ENCODE results near the gene RPUSD2. TPM values are rescaled to one million over a fixed set of nuclear protein-coding genes. Genes with fewer than 3 reads are reported as not detected.

The RPUSD2 gene
- total RNA-seq, result 20.3 and 22.7 TPM in 2 replicates
- polyA plus RNA-seq, result 19.7 and 20.3 TPM in 2 replicates

GRCh38 chr15:40569129-40569953, at the start of gene RPUSD2:
Gene RPUSD2, plus strand, starts transcription at chr15:40569299. Its CDS starts 39 bp downstream, at chr15:40569338.
- Histone ChIP-seq H3K9me3 (ENCODE audit: low read depth) (no peaks in the 10 kb centered on the region), H3K4me1 (ENCODE audit: low read depth) (peaks cover 9% of the 10 kb centered on the region), H3K27ac (peak within 1 kb of the TSS; percentile 76), H3K36me3 (peaks cover 5% of the 10 kb centered on the region), H3K27me3 (no peaks in the 10 kb centered on the region), H3K4me3 (peak within 1 kb of the TSS; percentile 93)
- peak; percentile 94 to 95 for DNase-seq (ENCODE audit: low read depth in 1 of 2, low spot score in 1 of 2)
- TF ChIP-seq, protein P1, sequence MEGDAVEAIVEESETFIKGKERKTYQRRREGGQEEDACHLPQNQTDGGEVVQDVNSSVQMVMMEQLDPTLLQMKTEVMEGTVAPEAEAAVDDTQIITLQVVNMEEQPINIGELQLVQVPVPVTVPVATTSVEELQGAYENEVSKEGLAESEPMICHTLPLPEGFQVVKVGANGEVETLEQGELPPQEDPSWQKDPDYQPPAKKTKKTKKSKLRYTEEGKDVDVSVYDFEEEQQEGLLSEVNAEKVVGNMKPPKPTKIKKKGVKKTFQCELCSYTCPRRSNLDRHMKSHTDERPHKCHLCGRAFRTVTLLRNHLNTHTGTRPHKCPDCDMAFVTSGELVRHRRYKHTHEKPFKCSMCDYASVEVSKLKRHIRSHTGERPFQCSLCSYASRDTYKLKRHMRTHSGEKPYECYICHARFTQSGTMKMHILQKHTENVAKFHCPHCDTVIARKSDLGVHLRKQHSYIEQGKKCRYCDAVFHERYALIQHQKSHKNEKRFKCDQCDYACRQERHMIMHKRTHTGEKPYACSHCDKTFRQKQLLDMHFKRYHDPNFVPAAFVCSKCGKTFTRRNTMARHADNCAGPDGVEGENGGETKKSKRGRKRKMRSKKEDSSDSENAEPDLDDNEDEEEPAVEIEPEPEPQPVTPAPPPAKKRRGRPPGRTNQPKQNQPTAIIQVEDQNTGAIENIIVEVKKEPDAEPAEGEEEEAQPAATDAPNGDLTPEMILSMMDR (IDR thresholded peaks at IDR 0.05; ENCODE audit: low read depth, low read length), result no peak

DNA sequence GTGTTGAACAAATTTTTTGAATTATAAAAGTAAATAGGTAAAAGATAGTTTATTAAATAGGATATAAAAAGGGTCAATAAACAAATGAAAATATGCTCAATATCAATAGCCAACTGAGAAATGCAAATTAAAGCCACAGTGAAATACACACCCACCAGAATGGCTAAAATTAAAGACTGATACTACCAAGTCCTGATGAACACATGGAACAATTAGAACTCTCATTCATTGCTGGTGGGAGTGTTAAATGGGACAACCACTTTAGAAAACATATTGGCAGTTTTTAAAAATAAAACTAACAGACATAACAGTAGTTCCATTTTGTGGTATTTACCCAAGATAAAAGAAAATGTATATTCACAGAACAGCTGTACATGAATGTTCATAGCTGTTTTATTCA, 45.5 kb upstream of the RPUSD2 start:
- Histone ChIP-seq H3K27ac (no peak overlapping the region), H3K4me1 (ENCODE audit: low read depth) (peaks cover 4% of the 10 kb centered on the region), H3K27me3 (no peaks in the 10 kb centered on the region), H3K36me3 (no peaks in the 10 kb centered on the region), H3K9me3 (ENCODE audit: low read depth) (no peaks in the 10 kb centered on the region), H3K4me3 (no peak overlapping the region)
- DNase-seq (ENCODE audit: low read depth in 1 of 2, low spot score in 1 of 2), result no peak
- TF ChIP-seq, protein P1 (IDR thresholded peaks at IDR 0.05; ENCODE audit: low read depth, low read length), result no peak

- Histone ChIP-seq H3K27ac (no peak overlapping the region), H3K36me3 (no peaks in the 10 kb centered on the region), H3K4me3 (no peak overlapping the region), H3K9me3 (ENCODE audit: low read depth) (no peaks in the 10 kb centered on the region), H3K27me3 (no peaks in the 10 kb centered on the region), H3K4me1 (ENCODE audit: low read depth) (peaks cover 13% of the 10 kb centered on the region)
- no peak for DNase-seq (ENCODE audit: low read depth in 1 of 2, low spot score in 1 of 2)
- TF ChIP-seq, protein P1 (IDR thresholded peaks at IDR 0.05; ENCODE audit: low read depth, low read length), result no peak
Observed at GRCh38 chr15:40525855-40526254, 43.2 kb upstream of the RPUSD2 start.

DNA sequence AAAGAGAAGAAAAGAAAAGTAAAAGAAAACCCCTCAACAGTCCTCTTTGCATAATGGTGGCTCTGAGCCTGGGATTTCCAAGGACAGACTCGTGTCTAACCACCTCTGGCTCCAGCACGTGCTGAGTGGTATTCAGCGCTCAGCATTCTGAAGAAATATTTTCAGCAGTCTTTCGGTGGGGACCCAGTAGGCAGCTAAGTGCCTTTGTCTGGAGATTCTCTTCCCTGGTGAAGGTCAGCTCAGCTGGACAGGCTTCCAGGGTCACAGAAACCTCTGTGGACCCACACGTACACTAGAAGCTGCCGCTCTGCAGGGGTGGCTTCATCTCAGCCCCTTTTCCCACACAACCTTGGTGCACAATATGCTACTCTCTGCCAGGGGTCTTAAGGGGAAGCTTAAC, 40.3 kb upstream of the RPUSD2 start:
- peaks cover 13% of the 10 kb centered on the region for H3K4me1 ChIP-seq (ENCODE audit: low read depth)
- H3K27me3 ChIP-seq, result no peaks in the 10 kb centered on the region
- peak in 1 of 2 donors; percentile 74 for DNase-seq (ENCODE audit: low read depth in 1 of 2, low spot score in 1 of 2)
- TF ChIP-seq, protein P1 (IDR thresholded peaks at IDR 0.05; ENCODE audit: low read depth, low read length), result no peak
- H3K36me3 ChIP-seq, result no peaks in the 10 kb centered on the region
- H3K9me3 ChIP-seq (ENCODE audit: low read depth), result no peaks in the 10 kb centered on the region
- no peak overlapping the region for H3K4me3 ChIP-seq
- peak overlapping the region; percentile 86 for H3K27ac ChIP-seq

- Histone ChIP-seq H3K27ac (no peak overlapping the region), H3K9me3 (ENCODE audit: low read depth) (no peaks in the 10 kb centered on the region), H3K36me3 (no peaks in the 10 kb centered on the region), H3K27me3 (no peaks in the 10 kb centered on the region), H3K4me3 (no peak overlapping the region), H3K4me1 (ENCODE audit: low read depth) (peaks cover 11% of the 10 kb centered on the region)
- TF ChIP-seq, protein P1 (IDR thresholded peaks at IDR 0.05; ENCODE audit: low read depth, low read length), result no peak
- DNase-seq (ENCODE audit: low read depth in 1 of 2, low spot score in 1 of 2), result no peak
Observed at GRCh38 chr15:40533763-40534364, 35.2 kb upstream of the RPUSD2 start.
